ENCODE measurements around the gene SAE1. TPM values are rescaled to one million over a fixed set of nuclear protein-coding genes. Genes with fewer than 3 reads are reported as not detected.
A peak's percentile ranks its signal among the peaks of the same experiment; 100 is the strongest.

Gene SAE1
- polyA plus RNA-seq, 2 of the 4 experiments (the other 2 are of a cell fraction): 206 to 249 TPM

- 2% methylated on average over 19 of the region's 27 CpGs for WGBS (ENCODE audit: missing lambda C conversion rate)
- ATAC-seq (peak; percentile 45 to 55), FAIRE-seq (no peak), DNase-seq (ENCODE audit: low read depth in 1 of 2, low spot score in 1 of 2) (peak; percentile 96 to 99)
- H3K4me3 ChIP-seq: peak overlapping the region; percentile 89
- H3K4me2 ChIP-seq: peak overlapping the region; percentile 99
- CTCF ChIA-PET: interaction anchor here (1.1 to 24.7 kb wide), 5 partner anchors 11 to 23 kb away, joined by 4 to 893 read pairs (median 19); partner anchors contain the start of gene CCDC9
- H3K4me1 ChIP-seq: peaks cover 48% of the 10 kb centered on the region
- no peaks in the 10 kb centered on the region for H3K9me3 ChIP-seq
- POLR2A ChIA-PET: interaction anchor here (0.6 to 3.7 kb wide), 12 partner anchors 9 to 343 kb away, joined by 3 to 118 read pairs (median 6); partner anchors contain the start of genes CCDC9 and INAFM1
- peak overlapping the region; percentile 97 to 98 for H3K27ac ChIP-seq
- TF ChIP-seq SMC3 (IDR thresholded peaks at IDR 0.05): no peak; the same call in 2 of the 3 replicates
- no peak for TF ChIP-seq FOXS1 (CRISPR knock-in tag; IDR thresholded peaks at IDR 0.05)
- TF ChIP-seq USF2 (IDR thresholded peaks at IDR 0.05): no peak
- TF ChIP-seq HMGXB4 (CRISPR knock-in tag; IDR thresholded peaks at IDR 0.05; ENCODE audit: borderline replicate concordance): no peak
- TF ChIP-seq HOXB5 (CRISPR knock-in tag; IDR thresholded peaks at IDR 0.05): 0 out of 2 replicates have a peak, but pooled peaks have one; percentile 10
- 0 out of 2 replicates have a peak, but pooled peaks have one; percentile 61 for TF ChIP-seq FOSB (CRISPR knock-in tag; IDR thresholded peaks at IDR 0.05)
- TF ChIP-seq HES2 (IDR thresholded peaks at IDR 0.05): 0 out of 2 replicates have a peak, but pooled peaks have one; percentile 33
- peak; percentile 94; the same call in 1 of the 2 replicates for TF ChIP-seq RCOR1 (IDR thresholded peaks at IDR 0.05; ENCODE audit: low read depth, low read length)
- no peak for TF ChIP-seq TP53 (CRISPR knock-in tag; IDR thresholded peaks at IDR 0.05)
- peak; percentile 16 for TF ChIP-seq ZFP36 (IDR thresholded peaks at IDR 0.05; ENCODE audit: borderline replicate concordance, partially characterized antibody)
- peak; percentile 92 to 96 for TF ChIP-seq CEBPB (IDR thresholded peaks at IDR 0.05)
- no peak for TF ChIP-seq ATOH8 (CRISPR knock-in tag; IDR thresholded peaks at IDR 0.05; ENCODE audit: low read depth)
- peak; percentile 94 for TF ChIP-seq MAZ (IDR thresholded peaks at IDR 0.05; ENCODE audit: borderline replicate concordance, low read depth, low read length)
- TF ChIP-seq JUN (IDR thresholded peaks at IDR 0.05): peak; percentile 85 to 88; a peak in 4 of 5 replicates
- TF ChIP-seq HEYL (CRISPR knock-in tag; IDR thresholded peaks at IDR 0.05): no peak
- peak; percentile 12; the same call in 1 of the 2 replicates for TF ChIP-seq ESRRA (IDR thresholded peaks at IDR 0.05; ENCODE audit: borderline replicate concordance, low read length)
- no peak for TF ChIP-seq JUNB (IDR thresholded peaks at IDR 0.05)
- no peak for TF ChIP-seq SREBF2 (IDR thresholded peaks at IDR 0.05)
- TF ChIP-seq EP300 (IDR thresholded peaks at IDR 0.05): peak; percentile 22 to 69; a peak in 1 of 5 replicates
- peak; percentile 93 for TF ChIP-seq HDAC2 (IDR thresholded peaks at IDR 0.05)
- TF ChIP-seq EHMT2 (IDR thresholded peaks at IDR 0.05; ENCODE audit: low read depth): no peak
- TF ChIP-seq MAFK (IDR thresholded peaks at IDR 0.05; ENCODE audit: partially characterized antibody): no peak
- 0 out of 3 replicates have a peak, but pooled peaks have one; percentile 57 for TF ChIP-seq BCL3 (IDR thresholded peaks at IDR 0.05)
- TF ChIP-seq E2F6 (IDR thresholded peaks at IDR 0.05; ENCODE audit: borderline replicate concordance, low read depth): 0 out of 2 replicates have a peak, but pooled peaks have one; percentile 32
- TF ChIP-seq GATA3 (IDR thresholded peaks at IDR 0.05; ENCODE audit: borderline replicate concordance): peak; percentile 69; the same call in 1 of the 2 replicates
- peak; percentile 7; the same call in 1 of the 2 replicates for TF ChIP-seq BHLHE40 (IDR thresholded peaks at IDR 0.05; ENCODE audit: low read depth, low read length)
- TF ChIP-seq KDM5A (IDR thresholded peaks at IDR 0.05): no peak
- no peak for TF ChIP-seq ZNF302 (CRISPR knock-in tag; IDR thresholded peaks at IDR 0.05)
- peak; percentile 96; the same call in 1 of the 2 replicates for TF ChIP-seq CHD4 (IDR thresholded peaks at IDR 0.05; ENCODE audit: borderline replicate concordance)
- TF ChIP-seq EHF (CRISPR knock-in tag; IDR thresholded peaks at IDR 0.05): 0 out of 2 replicates have a peak, but pooled peaks have one; percentile 26
- peak; percentile 69; the same call in 1 of the 2 replicates for TF ChIP-seq POLR2AphosphoS2 (conservative IDR thresholded peaks at IDR 0.05; ENCODE audit: low read length)
- 0 out of 2 replicates have a peak, but pooled peaks have one; percentile 70 for TF ChIP-seq HOXA7 (CRISPR knock-in tag; IDR thresholded peaks at IDR 0.05)
- no peak for TF ChIP-seq RAD21 (conservative IDR thresholded peaks at IDR 0.05 in 1 of 2, IDR thresholded peaks at IDR 0.05 in 1 of 2)
- no peak for TF ChIP-seq CHD2 (IDR thresholded peaks at IDR 0.05; ENCODE audit: low read length, partially characterized antibody)
- no peak for TF ChIP-seq PHF8 (IDR thresholded peaks at IDR 0.05; ENCODE audit: borderline replicate concordance, low read depth)
Measured at GRCh38 chr19:47227352-47228167, 96.9 kb downstream of the SAE1 start.
